B cell (primary cell): ENCODE measurements around the gene TSPAN9. TPM values are rescaled to one million over a fixed set of nuclear protein-coding genes. Genes with fewer than 3 reads are reported as not detected.

ENCODE experiments used
- ATAC-seq: fragments of 200-7000 bp; cut with Tn5 transposase; one replicate; pipeline ENCODE4 v1.10.0; 2021; ENCODE audit warnings: low read depth, mild to moderate bottlenecking, moderate number of reproducible peaks, moderate library complexity
- CTCF ChIA-PET: fragments of 350-600 bp; sonication (Branson Sonifier 250); formaldehyde crosslinking; loops from one replicate; lab custom pipeline; 2021; ENCODE audit warnings: antibody characterized with exemption, inconsistent platforms; lab: Charles Lee
- POLR2A ChIA-PET: fragments of 350-600 bp; sonication (Branson Sonifier 250); formaldehyde crosslinking; loops from one replicate; lab custom pipeline; 2021; ENCODE audit warnings: antibody characterized with exemption; lab: Charles Lee
- DNase-seq: peaks from one replicate; pipeline ENCODE4 v3.0.0; 2013
- H2AFZ ChIP-seq: 2 replicates; pipeline ENCODE4 v1.6.1; 2012; ENCODE audit warnings: mild to moderate bottlenecking, low read depth, low read length; ENCODE audit not compliant: insufficient read depth, poor library complexity, severe bottlenecking
- H3K27ac ChIP-seq, 2 donors: 1 replicate in 1 of 2; 2 replicates in 1 of 2; pipeline ENCODE4 v1.5.1; 2012 to 2013; ENCODE audit warnings: low read length in 2 of 2, mild to moderate bottlenecking in 2 of 2, moderate library complexity in 1 of 2
- H3K27me3 ChIP-seq, 4 experiments: fragments of 200-600 bp in 1 of 4; sonication (generic) in 1 of 4; replicated peaks in 1 of 4; 1 replicate in 2 of 4; 2 replicates in 2 of 4; pipeline versions ENCODE4 v1.6.1 to v1.7.0; 2013 to 2016; ENCODE audit warnings: low read length in 3 of 4, mild to moderate bottlenecking in 2 of 4, mixed read lengths in 1 of 4, moderate library complexity in 1 of 4; ENCODE audit not compliant: insufficient read depth in 4 of 4, control insufficient read depth in 3 of 4; ENCODE audit errors: control extremely low read depth in 1 of 4
- H3K36me3 ChIP-seq, 2 experiments: replicated peaks in 1 of 2; 1 replicate in 1 of 2; 2 replicates in 1 of 2; pipeline versions ENCODE4 v1.6.1 to v1.7.1; 2013; ENCODE audit warnings: low read length in 1 of 2; ENCODE audit not compliant: insufficient read depth in 2 of 2, control insufficient read depth in 1 of 2; ENCODE audit errors: control extremely low read depth in 1 of 2, extremely low read depth in 1 of 2
- H3K4me1 ChIP-seq, 2 donors: fragments of 200-600 bp in 1 of 2; sonication (generic) in 1 of 2; 1 replicate in 1 of 2; 2 replicates in 1 of 2; pipeline versions ENCODE4 v1.5.1 to v1.6.1; 2013 to 2017; ENCODE audit warnings: low read length in 2 of 2; ENCODE audit not compliant: control insufficient read depth in 2 of 2, insufficient read depth in 2 of 2
- H3K4me2 ChIP-seq: replicated peaks from 2 replicates; pipeline ENCODE3; 2012; ENCODE audit warnings: mild to moderate bottlenecking, low read depth, low read length; ENCODE audit not compliant: poor library complexity, severe bottlenecking
- H3K4me3 ChIP-seq, 5 experiments: fragments of 200-600 bp in 1 of 5; sonication (generic) in 1 of 5; 1 replicate in 3 of 5; 2 replicates in 2 of 5; pipeline versions ENCODE4 v1.5.1 to v1.7.0; 2011 to 2016; ENCODE audit warnings: low read length in 4 of 5, mild to moderate bottlenecking in 4 of 5, low read depth in 2 of 5, control low read depth in 1 of 5, moderate library complexity in 1 of 5; ENCODE audit not compliant: insufficient read depth in 1 of 5; ENCODE audit errors: control extremely low read depth in 1 of 5, extremely low read depth in 1 of 5
- H3K79me2 ChIP-seq: fragments of 200-600 bp; sonication (generic); one replicate; pipeline ENCODE4 v1.6.0; 2016; ENCODE audit warnings: low read length; ENCODE audit not compliant: control insufficient read depth, insufficient read depth
- H3K9ac ChIP-seq: fragments of 200-600 bp; sonication (generic); 2 replicates; pipeline ENCODE4 v1.6.1; 2017; ENCODE audit warnings: mild to moderate bottlenecking, low read length, moderate library complexity
- H3K9me3 ChIP-seq, 3 donors: one replicate each; pipeline versions ENCODE4 v1.6.1 to v1.7.1; 2013; ENCODE audit warnings: low read length in 2 of 3; ENCODE audit not compliant: control insufficient read depth in 2 of 3, insufficient read depth in 1 of 3; ENCODE audit errors: control extremely low read depth in 1 of 3
- H4K20me1 ChIP-seq: 2 replicates; pipeline ENCODE4 v1.6.0; 2012; ENCODE audit warnings: mild to moderate bottlenecking, low read length; ENCODE audit not compliant: insufficient read depth, control insufficient read depth, poor library complexity, severe bottlenecking
- H3K27ac Mint-ChIP-seq: one replicate; pipeline ENCODE4 v1.8.0; 2021; ENCODE audit warnings: mixed read lengths
- H3K27me3 Mint-ChIP-seq: one replicate; pipeline ENCODE4 v1.8.0; 2021; ENCODE audit warnings: mixed read lengths
- H3K4me1 Mint-ChIP-seq: one replicate; pipeline ENCODE4 v1.8.0; 2021; ENCODE audit warnings: mixed read lengths
- H3K4me3 Mint-ChIP-seq: one replicate; pipeline ENCODE4 v1.8.0; 2021; ENCODE audit warnings: mixed read lengths
- H3K9me3 Mint-ChIP-seq: one replicate; pipeline ENCODE4 v1.8.0; 2022; ENCODE audit warnings: mixed read lengths; ENCODE audit not compliant: insufficient read depth
- EZH2 ChIP-seq: IDR thresholded peaks from 2 replicates; pipeline ENCODE4 v1.6.1; 2012; ENCODE audit warnings: borderline replicate concordance, low read depth, mild to moderate bottlenecking, moderate library complexity, low read length; ENCODE audit not compliant: insufficient read depth, poor library complexity, severe bottlenecking
- WGBS: methylation state at CpG from one replicate; pipeline ENCODE4 v1.1.5; 2013; ENCODE audit warnings: missing lambda C conversion rate; ENCODE audit not compliant: insufficient coverage; 5-methylcytosine and 5-hydroxymethylcytosine counted together
- intact Hi-C: fragments of 100-400 bp; cut with micrococcal nuclease; formaldehyde crosslinking; loops from one replicate; pipeline ENCODE4 v1.10.0; 2022
- polyA plus RNA-seq: library from polyadenylated mRNA; depleted of rRNA; stranded (reverse); fragments of >200 nt; gene quantifications from 2 replicates; pipeline ENCODE4 v1.2.3, GENCODE V29; 2012
- total RNA-seq, 2 donors: library from RNA; stranded (reverse); fragments of 120-200 nt in 1 of 2; gene quantifications; 1 replicate in 1 of 2; 2 replicates in 1 of 2; pipeline versions ENCODE4 v1.2.3 to v1.2.4, GENCODE V29; 2013 to 2022
- TF ChIP-seq, protein P1 (sequence below): fragments of 200-600 bp; IDR thresholded peaks from one replicate; pipeline ENCODE4 v1.8.0; 2022; ENCODE audit warnings: antibody characterized with exemption, mild to moderate bottlenecking

The TSPAN9 gene
- total and polyA plus RNA-seq, 2 donors (not counting 1 experiment from before 2014, with no cell fraction given): 0.15 to 0.37 TPM

DNA sequence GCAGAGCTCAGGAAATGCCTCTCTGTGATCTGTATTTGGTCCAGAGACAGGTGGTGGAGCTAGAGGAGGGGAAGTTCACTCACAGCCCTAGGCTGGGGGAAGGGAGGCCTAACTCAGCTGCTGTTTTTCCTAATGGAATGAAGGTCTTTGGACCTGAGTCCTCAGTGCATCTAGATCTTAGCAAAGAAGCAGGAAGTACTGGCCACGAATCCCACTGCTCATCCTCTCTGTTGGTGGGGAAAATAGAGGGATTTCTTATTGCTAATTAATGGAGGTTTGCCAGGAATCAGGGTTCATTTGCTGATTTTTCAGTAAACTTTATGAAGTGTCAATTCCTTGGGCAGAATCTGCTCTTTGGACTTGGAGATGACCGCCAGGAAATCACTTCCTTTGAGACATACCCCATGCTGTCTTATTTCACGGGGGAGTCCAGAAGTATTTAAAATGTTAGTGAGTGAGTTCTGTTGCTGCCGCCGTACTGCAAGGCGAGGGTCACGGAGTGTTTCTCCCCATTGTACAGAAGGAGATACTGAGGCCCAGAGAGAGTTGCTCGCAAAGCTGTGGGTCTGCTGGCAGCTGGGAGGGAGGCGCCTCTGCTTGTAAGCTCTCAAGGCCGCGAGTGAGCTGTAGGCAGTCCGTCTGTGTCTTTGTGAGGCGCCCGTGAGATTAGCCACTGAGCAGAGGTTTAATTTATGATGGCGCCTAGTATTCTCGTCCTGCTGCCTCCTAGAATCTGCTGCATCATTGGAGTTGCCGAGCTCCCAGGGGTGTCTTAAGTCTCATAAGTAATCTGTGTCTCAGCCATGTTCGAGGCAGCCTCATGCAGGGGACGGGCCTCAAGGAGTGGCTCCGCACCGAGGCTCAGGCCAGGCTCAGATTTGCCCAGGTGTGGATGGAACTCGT, 88.2 kb downstream of the TSPAN9 start:
- TF ChIP-seq, protein P1, sequence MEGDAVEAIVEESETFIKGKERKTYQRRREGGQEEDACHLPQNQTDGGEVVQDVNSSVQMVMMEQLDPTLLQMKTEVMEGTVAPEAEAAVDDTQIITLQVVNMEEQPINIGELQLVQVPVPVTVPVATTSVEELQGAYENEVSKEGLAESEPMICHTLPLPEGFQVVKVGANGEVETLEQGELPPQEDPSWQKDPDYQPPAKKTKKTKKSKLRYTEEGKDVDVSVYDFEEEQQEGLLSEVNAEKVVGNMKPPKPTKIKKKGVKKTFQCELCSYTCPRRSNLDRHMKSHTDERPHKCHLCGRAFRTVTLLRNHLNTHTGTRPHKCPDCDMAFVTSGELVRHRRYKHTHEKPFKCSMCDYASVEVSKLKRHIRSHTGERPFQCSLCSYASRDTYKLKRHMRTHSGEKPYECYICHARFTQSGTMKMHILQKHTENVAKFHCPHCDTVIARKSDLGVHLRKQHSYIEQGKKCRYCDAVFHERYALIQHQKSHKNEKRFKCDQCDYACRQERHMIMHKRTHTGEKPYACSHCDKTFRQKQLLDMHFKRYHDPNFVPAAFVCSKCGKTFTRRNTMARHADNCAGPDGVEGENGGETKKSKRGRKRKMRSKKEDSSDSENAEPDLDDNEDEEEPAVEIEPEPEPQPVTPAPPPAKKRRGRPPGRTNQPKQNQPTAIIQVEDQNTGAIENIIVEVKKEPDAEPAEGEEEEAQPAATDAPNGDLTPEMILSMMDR: no peak
- no peak for TF ChIP-seq EZH2
- Mint-ChIP-seq H3K4me3 (no peak overlapping the region), H3K4me1 (no peaks in the 10 kb centered on the region), H3K27me3 (peaks cover 20% of the 10 kb centered on the region), H3K27ac (no peak overlapping the region), H3K9me3 (no peaks in the 10 kb centered on the region)
- no peaks in the 10 kb centered on the region for H3K36me3 ChIP-seq
- H3K4me1 ChIP-seq: no peaks in the 10 kb centered on the region
- intact Hi-C loops: no loop called here
- ChIA-PET POLR2A (no interaction called here), CTCF (interaction anchor here (0.7 to 0.8 kb wide), 2 partner anchors 11 to 15 kb away, joined by 3 read pairs; no protein-coding TSS in a partner anchor)
- no peak overlapping the region for H3K27ac ChIP-seq
- no peak overlapping the region for H2AFZ ChIP-seq
- peaks cover 0 to 4% (median 0%) of the 10 kb centered on the region in 4 experiments for H3K27me3 ChIP-seq
- H3K79me2 ChIP-seq: no peaks in the 10 kb centered on the region
- no peak overlapping the region for H3K4me3 ChIP-seq
- H3K4me2 ChIP-seq: no peak overlapping the region
- 88% methylated on average over 20 of the region's 22 CpGs for WGBS
- H4K20me1 ChIP-seq: no peaks in the 10 kb centered on the region
- no peak for ATAC-seq
- DNase-seq: no peak
- H3K9ac ChIP-seq: no peak overlapping the region
- peaks cover 0 to 11% (median 0%) of the 10 kb centered on the region in 3 donors for H3K9me3 ChIP-seq

DNA sequence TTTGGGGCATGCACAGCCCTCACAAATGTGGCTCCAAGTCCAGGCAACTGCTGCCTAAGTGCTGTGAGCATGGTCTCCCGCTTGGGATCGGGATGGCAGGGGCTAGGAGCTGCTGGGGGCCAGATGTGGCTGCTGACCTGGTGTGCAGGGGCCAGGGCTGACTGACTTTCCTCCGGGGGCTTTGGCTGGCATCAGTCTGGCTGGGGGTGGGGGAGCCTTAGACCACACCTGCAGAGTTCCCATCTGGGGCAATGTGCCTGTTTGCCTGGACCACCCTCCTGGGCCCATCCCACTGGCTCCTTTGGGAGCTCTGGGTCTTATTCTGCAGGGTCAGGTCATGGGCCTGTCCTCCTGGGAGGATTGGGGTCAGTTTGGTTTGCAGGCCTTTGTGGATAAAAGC, 90.5 kb downstream of the TSPAN9 start:
- H4K20me1 ChIP-seq: no peaks in the 10 kb centered on the region
- H3K4me1 ChIP-seq: no peaks in the 10 kb centered on the region
- intact Hi-C loops: no loop called here
- H3K27me3 Mint-ChIP-seq: peaks cover 22% of the 10 kb centered on the region
- no peak overlapping the region for H3K4me3 Mint-ChIP-seq
- WGBS: 79% methylated on average over 3 of the region's 3 CpGs
- H3K4me1 Mint-ChIP-seq: no peaks in the 10 kb centered on the region
- TF ChIP-seq, protein P1: no peak
- no peak for TF ChIP-seq EZH2
- ATAC-seq: no peak
- H3K36me3 ChIP-seq: no peaks in the 10 kb centered on the region
- no peaks in the 10 kb centered on the region for H3K79me2 ChIP-seq
- peaks cover 0 to 2% (median 0%) of the 10 kb centered on the region in 3 donors for H3K9me3 ChIP-seq
- no peak overlapping the region for H3K4me3 ChIP-seq
- no peak overlapping the region for H3K9ac ChIP-seq
- H3K27ac ChIP-seq: no peak overlapping the region
- no peak for DNase-seq
- no peak overlapping the region for H3K4me2 ChIP-seq
- H3K9me3 Mint-ChIP-seq: no peaks in the 10 kb centered on the region
- POLR2A ChIA-PET: no interaction called here
- no peak overlapping the region for H2AFZ ChIP-seq
- no peak overlapping the region for H3K27ac Mint-ChIP-seq
- peaks cover 0 to 4% (median 0%) of the 10 kb centered on the region in 4 experiments for H3K27me3 ChIP-seq
- CTCF ChIA-PET: no interaction called here
